ENCODE data around the gene FAM174B.

GRCh38 chr15:92645731-92646130 lies 9.8 kb downstream of the FAM174B start:
- TF ChIP-seq, protein P1, sequence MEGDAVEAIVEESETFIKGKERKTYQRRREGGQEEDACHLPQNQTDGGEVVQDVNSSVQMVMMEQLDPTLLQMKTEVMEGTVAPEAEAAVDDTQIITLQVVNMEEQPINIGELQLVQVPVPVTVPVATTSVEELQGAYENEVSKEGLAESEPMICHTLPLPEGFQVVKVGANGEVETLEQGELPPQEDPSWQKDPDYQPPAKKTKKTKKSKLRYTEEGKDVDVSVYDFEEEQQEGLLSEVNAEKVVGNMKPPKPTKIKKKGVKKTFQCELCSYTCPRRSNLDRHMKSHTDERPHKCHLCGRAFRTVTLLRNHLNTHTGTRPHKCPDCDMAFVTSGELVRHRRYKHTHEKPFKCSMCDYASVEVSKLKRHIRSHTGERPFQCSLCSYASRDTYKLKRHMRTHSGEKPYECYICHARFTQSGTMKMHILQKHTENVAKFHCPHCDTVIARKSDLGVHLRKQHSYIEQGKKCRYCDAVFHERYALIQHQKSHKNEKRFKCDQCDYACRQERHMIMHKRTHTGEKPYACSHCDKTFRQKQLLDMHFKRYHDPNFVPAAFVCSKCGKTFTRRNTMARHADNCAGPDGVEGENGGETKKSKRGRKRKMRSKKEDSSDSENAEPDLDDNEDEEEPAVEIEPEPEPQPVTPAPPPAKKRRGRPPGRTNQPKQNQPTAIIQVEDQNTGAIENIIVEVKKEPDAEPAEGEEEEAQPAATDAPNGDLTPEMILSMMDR (IDR thresholded peaks at IDR 0.05): no peak
- TF ChIP-seq POLR2A (IDR thresholded peaks at IDR 0.05): no peak
- TF ChIP-seq POLR2AphosphoS5 (IDR thresholded peaks at IDR 0.05): no peak
- no peak for TF ChIP-seq EP300 (IDR thresholded peaks at IDR 0.05)
